HAP-1 (cell line): ENCODE data around the gene RNU1-4.
"Not testable (repeated sequence)": the region's sequence is repeated elsewhere in the genome, so short reads cannot be mapped to it uniquely, and the experiment has no call there.

Source experiments
- DNase-seq, 2 experiments: peaks; one replicate each; pipeline ENCODE4 v3.0.0-alpha.2; 2016 to 2020; ENCODE audit warnings: low spot score in 2 of 2
- H3K27me3 ChIP-seq: fragments of 250-450 bp; sonication (Bioruptor Pico); 2 replicates; pipeline ENCODE4 v1.5.1; 2020; ENCODE audit warnings: low read depth, mild to moderate bottlenecking, moderate library complexity
- H3K36me3 ChIP-seq: fragments of 250-450 bp; sonication (Bioruptor Pico); replicated peaks from 2 replicates; pipeline ENCODE4 v1.5.1; 2020; ENCODE audit warnings: mild to moderate bottlenecking
- H3K4me1 ChIP-seq: fragments of 250-450 bp; sonication (Bioruptor Pico); 2 replicates; pipeline ENCODE4 v1.5.1; 2020; ENCODE audit warnings: mild to moderate bottlenecking
- H3K4me3 ChIP-seq: fragments of 250-450 bp; sonication (Bioruptor Pico); 2 replicates; pipeline ENCODE4 v1.5.1; 2020; ENCODE audit warnings: mild to moderate bottlenecking, moderate library complexity
- H3K9me3 ChIP-seq: fragments of 250-450 bp; sonication (Bioruptor Pico); 2 replicates; pipeline ENCODE4 v1.5.1; 2020; ENCODE audit warnings: mild to moderate bottlenecking, moderate library complexity
- in situ Hi-C: fragments of 300-500 bp; cut with MboI; formaldehyde crosslinking; loops from 3 replicates; pipeline ENCODE4 v1.14.3; 2020; ENCODE audit warnings: low sequenced_read_pairs, inconsistent platforms, mixed read lengths

Gene RNU1-4

GRCh38 chr1:16740047-16740964 is at the start of gene RNU1-4:
RNU1-4 (plus strand) TSS chr1:16740516.
- H3K36me3 ChIP-seq, DNase-seq, H3K9me3 ChIP-seq, H3K27me3 ChIP-seq, H3K4me1 ChIP-seq, in situ Hi-C loops, H3K4me3 ChIP-seq: not testable (repeated sequence)

- H3K4me1 ChIP-seq, in situ Hi-C loops, H3K9me3 ChIP-seq, H3K36me3 ChIP-seq, H3K27me3 ChIP-seq, H3K4me3 ChIP-seq, DNase-seq: not testable (repeated sequence)
Observed at GRCh38 chr1:16690971-16691682, 49.2 kb upstream of the RNU1-4 start.

- DNase-seq, H3K36me3 ChIP-seq, H3K9me3 ChIP-seq, in situ Hi-C loops, H3K4me3 ChIP-seq, H3K27me3 ChIP-seq, H3K4me1 ChIP-seq: not testable (repeated sequence)
Observed at GRCh38 chr1:16692283-16692682, 48.0 kb upstream of the RNU1-4 start.

- DNase-seq, H3K9me3 ChIP-seq, H3K36me3 ChIP-seq, H3K27me3 ChIP-seq, H3K4me3 ChIP-seq, H3K4me1 ChIP-seq, in situ Hi-C loops: not testable (repeated sequence)
Observed at GRCh38 chr1:16692717-16693448, 47.4 kb upstream of the RNU1-4 start.

GRCh38 chr1:16693449-16694307 is 46.6 kb upstream of the RNU1-4 start:
- H3K36me3 ChIP-seq, H3K27me3 ChIP-seq, H3K9me3 ChIP-seq, H3K4me1 ChIP-seq, DNase-seq, in situ Hi-C loops, H3K4me3 ChIP-seq: not testable (repeated sequence)

- H3K4me1 ChIP-seq, H3K4me3 ChIP-seq, H3K36me3 ChIP-seq, in situ Hi-C loops, H3K27me3 ChIP-seq, H3K9me3 ChIP-seq, DNase-seq: not testable (repeated sequence)
Observed at GRCh38 chr1:16694308-16694702, 46.0 kb upstream of the RNU1-4 start.

GRCh38 chr1:16696507-16697150 is 43.7 kb upstream of the RNU1-4 start:
- H3K4me3 ChIP-seq, DNase-seq, H3K36me3 ChIP-seq, in situ Hi-C loops, H3K9me3 ChIP-seq, H3K27me3 ChIP-seq, H3K4me1 ChIP-seq: not testable (repeated sequence)

GRCh38 chr1:16697152-16697551 is 43.2 kb upstream of the RNU1-4 start:
- H3K4me1 ChIP-seq, H3K27me3 ChIP-seq, H3K36me3 ChIP-seq, in situ Hi-C loops, H3K4me3 ChIP-seq, H3K9me3 ChIP-seq, DNase-seq: not testable (repeated sequence)

GRCh38 chr1:16699440-16699839 is 40.9 kb upstream of the RNU1-4 start:
- DNase-seq, H3K36me3 ChIP-seq, H3K9me3 ChIP-seq, H3K4me1 ChIP-seq, H3K4me3 ChIP-seq, H3K27me3 ChIP-seq, in situ Hi-C loops: not testable (repeated sequence)

GRCh38 chr1:16700138-16700895 is 40.0 kb upstream of the RNU1-4 start:
- H3K4me3 ChIP-seq, in situ Hi-C loops, H3K36me3 ChIP-seq, H3K4me1 ChIP-seq, H3K9me3 ChIP-seq, DNase-seq, H3K27me3 ChIP-seq: not testable (repeated sequence)

- H3K4me1 ChIP-seq, H3K36me3 ChIP-seq, in situ Hi-C loops, DNase-seq, H3K9me3 ChIP-seq, H3K27me3 ChIP-seq, H3K4me3 ChIP-seq: not testable (repeated sequence)
Observed at GRCh38 chr1:16701189-16701588, 39.1 kb upstream of the RNU1-4 start.

GRCh38 chr1:16702280-16702679 is 38.0 kb upstream of the RNU1-4 start:
- H3K4me3 ChIP-seq, H3K27me3 ChIP-seq, H3K4me1 ChIP-seq, DNase-seq, H3K36me3 ChIP-seq, H3K9me3 ChIP-seq, in situ Hi-C loops: not testable (repeated sequence)
